Kasumi-1 (cell line): Measurements from ENCODE around the gene PPP1R12C.
"Not testable (repeated sequence)": the region's sequence is repeated elsewhere in the genome, so short reads cannot be mapped to it uniquely, and the experiment has no call there.

ENCODE experiments used
- DNase-seq, 2 experiments: peaks; one replicate each; lab custom pipeline; 2025; lab: John Stamatoyannopoulos, UW

Gene PPP1R12C

GRCh38 chr19:55112246-55112776 is 5.1 kb downstream of the PPP1R12C start:
- no peak for DNase-seq

GRCh38 chr19:55111238-55111831 is 6.1 kb downstream of the PPP1R12C start:
- no peak for DNase-seq

- no peak for DNase-seq
Observed at GRCh38 chr19:55109527-55110291, 7.7 kb downstream of the PPP1R12C start.

GRCh38 chr19:55107252-55107651 is 10.2 kb downstream of the PPP1R12C start:
- not testable (repeated sequence) for DNase-seq

GRCh38 chr19:55106591-55106990 is 10.8 kb downstream of the PPP1R12C start:
- DNase-seq: no peak

- peak in 1 of 2 experiments; percentile 17 for DNase-seq
Observed at GRCh38 chr19:55105237-55105636, 12.2 kb downstream of the PPP1R12C start.

- no peak for DNase-seq
Observed at GRCh38 chr19:55103190-55103589, 14.2 kb downstream of the PPP1R12C start.

GRCh38 chr19:55101261-55101660 is 16.2 kb downstream of the PPP1R12C start:
- no peak for DNase-seq

GRCh38 chr19:55099557-55100506 is 17.6 kb downstream of the PPP1R12C start:
- DNase-seq: peak; percentile 16 to 27

GRCh38 chr19:55098716-55099556 is 18.5 kb downstream of the PPP1R12C start:
- peak; percentile 45 to 46 for DNase-seq

- DNase-seq: peak; percentile 92 to 93
Observed at GRCh38 chr19:55097864-55098715, 19.3 kb downstream of the PPP1R12C start.

- peak; percentile 19 to 34 for DNase-seq
Observed at GRCh38 chr19:55096061-55096701, 21.3 kb downstream of the PPP1R12C start.

GRCh38 chr19:55095260-55096060 is 22.0 kb downstream of the PPP1R12C start:
- peak in 1 of 2 experiments; percentile 9 for DNase-seq

GRCh38 chr19:55094456-55095259 is 22.8 kb downstream of the PPP1R12C start:
- no peak for DNase-seq

- no peak for DNase-seq
Observed at GRCh38 chr19:55092423-55093318, 24.8 kb downstream of the PPP1R12C start.

GRCh38 chr19:55091955-55092354 is 25.5 kb downstream of the PPP1R12C start:
- DNase-seq: no peak
